ENCODE data around the gene DCC.

DNA sequence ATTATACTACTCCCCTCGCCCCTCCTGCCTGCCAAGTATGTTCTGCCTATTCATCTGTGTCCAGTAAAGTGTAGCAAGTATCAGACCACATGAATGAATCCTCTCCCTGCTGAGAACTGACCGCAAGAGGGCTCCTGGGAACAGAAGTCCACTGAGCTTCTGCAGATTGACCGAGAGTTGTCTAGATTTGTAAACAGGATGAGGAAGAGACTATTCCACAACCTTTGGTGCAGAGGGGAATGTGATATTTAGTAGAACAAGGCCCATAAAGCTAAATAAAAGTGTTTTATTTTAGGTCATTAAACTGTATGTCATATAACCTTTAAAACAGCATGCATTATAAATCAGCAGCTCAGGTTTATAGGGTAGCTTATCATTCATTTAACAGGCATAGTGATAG lies 377.0 kb downstream of the DCC start:
- TF ChIP-seq, protein P1, sequence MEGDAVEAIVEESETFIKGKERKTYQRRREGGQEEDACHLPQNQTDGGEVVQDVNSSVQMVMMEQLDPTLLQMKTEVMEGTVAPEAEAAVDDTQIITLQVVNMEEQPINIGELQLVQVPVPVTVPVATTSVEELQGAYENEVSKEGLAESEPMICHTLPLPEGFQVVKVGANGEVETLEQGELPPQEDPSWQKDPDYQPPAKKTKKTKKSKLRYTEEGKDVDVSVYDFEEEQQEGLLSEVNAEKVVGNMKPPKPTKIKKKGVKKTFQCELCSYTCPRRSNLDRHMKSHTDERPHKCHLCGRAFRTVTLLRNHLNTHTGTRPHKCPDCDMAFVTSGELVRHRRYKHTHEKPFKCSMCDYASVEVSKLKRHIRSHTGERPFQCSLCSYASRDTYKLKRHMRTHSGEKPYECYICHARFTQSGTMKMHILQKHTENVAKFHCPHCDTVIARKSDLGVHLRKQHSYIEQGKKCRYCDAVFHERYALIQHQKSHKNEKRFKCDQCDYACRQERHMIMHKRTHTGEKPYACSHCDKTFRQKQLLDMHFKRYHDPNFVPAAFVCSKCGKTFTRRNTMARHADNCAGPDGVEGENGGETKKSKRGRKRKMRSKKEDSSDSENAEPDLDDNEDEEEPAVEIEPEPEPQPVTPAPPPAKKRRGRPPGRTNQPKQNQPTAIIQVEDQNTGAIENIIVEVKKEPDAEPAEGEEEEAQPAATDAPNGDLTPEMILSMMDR (IDR thresholded peaks at IDR 0.05): no peak
- no peak for TF ChIP-seq POLR2A (IDR thresholded peaks at IDR 0.05)
